Gastroesophageal sphincter (tissue), 3 donors: ENCODE measurements around the gene MLLT10.

ENCODE experiments used
- CTCF ChIP-seq, 4 experiments: fragments of 200-600 bp in 2 of 4; fragments of 450-650 bp in 2 of 4; sonication (generic) in 1 of 4; IDR thresholded peaks; one replicate each; pipeline ENCODE4 v1.5.1; 2017 to 2019; ENCODE audit warnings: antibody characterized with exemption in 4 of 4, mild to moderate bottlenecking in 2 of 4, moderate library complexity in 2 of 4
- EP300 ChIP-seq: sonication (generic); formaldehyde crosslinking; IDR thresholded peaks from one replicate; pipeline ENCODE4 v1.6.1; 2017; ENCODE audit warnings: antibody characterized with exemption, mild to moderate bottlenecking
- POLR2A ChIP-seq, 2 donors: fragments of 450-650 bp; IDR thresholded peaks; one replicate each; pipeline ENCODE4 v1.6.1; 2017; ENCODE audit warnings: antibody characterized with exemption in 2 of 2, mild to moderate bottlenecking in 2 of 2, moderate library complexity in 1 of 2
- POLR2AphosphoS5 ChIP-seq: sonication (generic); formaldehyde crosslinking; IDR thresholded peaks from one replicate; pipeline ENCODE4 v1.6.1; 2017; ENCODE audit warnings: antibody characterized with exemption

- TF ChIP-seq CTCF (IDR thresholded peaks at IDR 0.05), result no peak
- no peak for TF ChIP-seq EP300
- TF ChIP-seq POLR2A (IDR thresholded peaks at IDR 0.05), result no peak
- no peak for TF ChIP-seq POLR2AphosphoS5
Measured at GRCh38 chr10:21758696-21759095, 224.7 kb downstream of the MLLT10 start.
